WTC11 (cell line): ENCODE data around the gene SPACA5B. TPM values are rescaled to one million over a fixed set of nuclear protein-coding genes. Genes with fewer than 3 reads are reported as not detected.

Experiments used
- ATAC-seq: fragments of 200-7000 bp; cut with Tn5 transposase; 2 replicates; pipeline ENCODE4 v1.10.0; 2021; ENCODE audit warnings: mild to moderate bottlenecking, moderate library complexity
- CTCF ChIA-PET: fragments of 300-600 bp; sonication (Branson Sonifier 250); formaldehyde crosslinking; loops from one replicate; lab custom pipeline; 2021; ENCODE audit warnings: antibody characterized with exemption; lab: Charles Lee
- POLR2A ChIA-PET: fragments of 350-600 bp; sonication (Branson Sonifier 250); formaldehyde crosslinking; loops from one replicate; lab custom pipeline; 2021; ENCODE audit warnings: antibody characterized with exemption; lab: Charles Lee
- DNase-seq: peaks from one replicate; pipeline ENCODE4 v3.0.0; 2021; ENCODE audit warnings: low spot score
- H3K27ac Mint-ChIP-seq: 2 replicates; pipeline ENCODE4 v1.8.0; 2021; ENCODE audit warnings: mixed read lengths
- H3K27me3 Mint-ChIP-seq: 2 replicates; pipeline ENCODE4 v1.8.0; 2021; ENCODE audit warnings: low read depth, mild to moderate bottlenecking, moderate library complexity, mixed read lengths
- H3K36me3 Mint-ChIP-seq: 2 replicates; pipeline ENCODE4 v1.8.0; 2021; ENCODE audit warnings: mixed read lengths
- H3K4me1 Mint-ChIP-seq: 2 replicates; pipeline ENCODE4 v1.8.0; 2022; ENCODE audit warnings: mixed read lengths
- H3K4me3 Mint-ChIP-seq: 2 replicates; pipeline ENCODE4 v1.8.0; 2021; ENCODE audit warnings: mild to moderate bottlenecking, moderate library complexity, mixed read lengths
- H3K9me3 Mint-ChIP-seq: 2 replicates; pipeline ENCODE4 v1.8.0; 2021; ENCODE audit warnings: mixed read lengths
- GABPB1 ChIP-seq: sonication (generic); formaldehyde crosslinking; IDR thresholded peaks from 2 replicates; pipeline ENCODE4 v1.8.1; 2023; ENCODE audit warnings: mild to moderate bottlenecking, missing genetic modification reagents
- IRF2 ChIP-seq: sonication (generic); formaldehyde crosslinking; IDR thresholded peaks from 2 replicates; pipeline ENCODE4 v1.8.0; 2022; ENCODE audit warnings: low read depth, missing genetic modification reagents, borderline replicate concordance
- MXD4 ChIP-seq: fragments of 250-450 bp; sonication (Bioruptor Pico); IDR thresholded peaks from 2 replicates; pipeline ENCODE4 v1.8.0; 2021; ENCODE audit warnings: mild to moderate bottlenecking, moderate library complexity, borderline replicate concordance
- NFYB ChIP-seq: sonication (generic); formaldehyde crosslinking; conservative IDR thresholded peaks from 2 replicates; pipeline ENCODE4 v1.8.0; 2022; ENCODE audit warnings: low read depth, missing genetic modification reagents
- NR3C1 ChIP-seq: sonication (generic); formaldehyde crosslinking; conservative IDR thresholded peaks from 2 replicates; pipeline ENCODE4 v1.8.1; 2023; ENCODE audit warnings: low read depth, mild to moderate bottlenecking, missing genetic modification reagents
- OVOL2 ChIP-seq: fragments of 250-450 bp; sonication (Bioruptor Pico); IDR thresholded peaks from 2 replicates; pipeline ENCODE4 v1.9.0; 2021; ENCODE audit warnings: mild to moderate bottlenecking, borderline replicate concordance
- TEAD1 ChIP-seq: sonication (generic); formaldehyde crosslinking; IDR thresholded peaks from 2 replicates; pipeline ENCODE4 v1.8.0; 2022; ENCODE audit warnings: mild to moderate bottlenecking, missing genetic modification reagents
- ZNF232 ChIP-seq: sonication (generic); formaldehyde crosslinking; IDR thresholded peaks from 2 replicates; pipeline ENCODE4 v1.8.0; 2022; ENCODE audit warnings: mild to moderate bottlenecking, missing genetic modification reagents
- ZNF263 ChIP-seq: sonication (generic); formaldehyde crosslinking; IDR thresholded peaks from 2 replicates; pipeline ENCODE4 v1.8.1; 2022; ENCODE audit warnings: low read depth, mild to moderate bottlenecking, moderate library complexity, missing genetic modification reagents
- total RNA-seq: library from RNA; stranded (reverse); gene quantifications from 3 replicates; pipeline ENCODE4 v1.2.3, GENCODE V29; 2021
- TF ChIP-seq, protein P1 (sequence below): sonication (generic); formaldehyde crosslinking; IDR thresholded peaks from 2 replicates; pipeline ENCODE4 v1.8.1; 2023; ENCODE audit warnings: mild to moderate bottlenecking, missing genetic modification reagents, moderate library complexity
- TF ChIP-seq, protein P2 (sequence below): fragments of 250-450 bp; sonication (Bioruptor Pico); IDR thresholded peaks from 2 replicates; pipeline ENCODE4 v2.1.2; 2022; ENCODE audit warnings: mild to moderate bottlenecking, moderate library complexity
- TF ChIP-seq, protein P3 (sequence below): sonication (generic); formaldehyde crosslinking; IDR thresholded peaks from 2 replicates; pipeline ENCODE4 v1.8.1; 2022; ENCODE audit warnings: mild to moderate bottlenecking, missing genetic modification reagents, moderate library complexity, borderline replicate concordance
- TF ChIP-seq, protein P4 (sequence below): sonication (generic); formaldehyde crosslinking; IDR thresholded peaks from 2 replicates; pipeline ENCODE4 v1.8.0; 2022; ENCODE audit warnings: mild to moderate bottlenecking, missing genetic modification reagents
- TF ChIP-seq, protein P5 (sequence below): fragments of 250-450 bp; sonication (Bioruptor Pico); IDR thresholded peaks from 2 replicates; pipeline ENCODE4 v1.9.0; 2021; ENCODE audit warnings: mild to moderate bottlenecking
- TF ChIP-seq, protein P6 (sequence below): fragments of 200-600 bp; IDR thresholded peaks from 2 replicates; pipeline ENCODE4 v1.8.0; 2022; ENCODE audit warnings: antibody characterized with exemption
- TF ChIP-seq, protein P7 (sequence below): sonication (generic); formaldehyde crosslinking; IDR thresholded peaks from 2 replicates; pipeline ENCODE4 v1.8.1; 2022; ENCODE audit warnings: low read depth, mild to moderate bottlenecking, moderate library complexity, missing genetic modification reagents, borderline replicate concordance
- TF ChIP-seq, protein P8 (sequence below): sonication (generic); formaldehyde crosslinking; IDR thresholded peaks from 2 replicates; pipeline ENCODE4 v1.8.1; 2023; ENCODE audit warnings: mild to moderate bottlenecking, missing genetic modification reagents
- TF ChIP-seq, protein P9 (sequence below): fragments of 250-450 bp; sonication (Bioruptor Pico); IDR thresholded peaks from 2 replicates; pipeline ENCODE4 v1.9.0; 2021; ENCODE audit warnings: moderate library complexity, mild to moderate bottlenecking, inconsistent platforms, borderline replicate concordance
- TF ChIP-seq, protein P10 (sequence below): sonication (generic); formaldehyde crosslinking; conservative IDR thresholded peaks from 2 replicates; pipeline ENCODE4 v1.8.1; 2022; ENCODE audit warnings: mild to moderate bottlenecking, missing genetic modification reagents

SPACA5B gene
- total RNA-seq, 1 experiment from 2014 or later: not detected

DNA sequence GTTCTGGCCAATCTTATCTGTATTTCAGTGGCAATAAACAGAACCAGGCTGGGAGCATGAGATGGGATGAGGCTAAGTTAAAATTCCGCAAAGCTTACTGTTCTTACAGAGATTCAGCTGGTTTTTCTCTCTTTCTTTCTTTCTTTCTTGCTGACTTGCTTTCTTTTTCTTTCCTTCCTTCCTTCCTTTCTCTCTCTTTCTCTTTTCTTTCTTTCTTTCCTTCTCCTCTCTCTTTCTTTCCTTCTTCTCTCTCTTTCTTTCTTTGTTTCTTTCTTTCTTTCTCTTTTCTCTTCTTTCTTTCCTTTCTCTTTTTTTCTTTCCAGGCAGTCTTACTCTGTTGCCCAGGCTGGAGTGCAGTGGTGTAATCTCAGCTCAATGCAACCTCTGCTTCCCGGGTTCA lies 24.4 kb downstream of the SPACA5B start:
- no peaks in the 10 kb centered on the region for H3K36me3 Mint-ChIP-seq
- no peaks in the 10 kb centered on the region for H3K4me1 Mint-ChIP-seq
- DNase-seq: no peak
- TF ChIP-seq, protein P1, sequence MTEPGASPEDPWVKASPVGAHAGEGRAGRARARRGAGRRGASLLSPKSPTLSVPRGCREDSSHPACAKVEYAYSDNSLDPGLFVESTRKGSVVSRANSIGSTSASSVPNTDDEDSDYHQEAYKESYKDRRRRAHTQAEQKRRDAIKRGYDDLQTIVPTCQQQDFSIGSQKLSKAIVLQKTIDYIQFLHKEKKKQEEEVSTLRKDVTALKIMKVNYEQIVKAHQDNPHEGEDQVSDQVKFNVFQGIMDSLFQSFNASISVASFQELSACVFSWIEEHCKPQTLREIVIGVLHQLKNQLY (CRISPR knock-in tag): no peak
- TF ChIP-seq, protein P2, sequence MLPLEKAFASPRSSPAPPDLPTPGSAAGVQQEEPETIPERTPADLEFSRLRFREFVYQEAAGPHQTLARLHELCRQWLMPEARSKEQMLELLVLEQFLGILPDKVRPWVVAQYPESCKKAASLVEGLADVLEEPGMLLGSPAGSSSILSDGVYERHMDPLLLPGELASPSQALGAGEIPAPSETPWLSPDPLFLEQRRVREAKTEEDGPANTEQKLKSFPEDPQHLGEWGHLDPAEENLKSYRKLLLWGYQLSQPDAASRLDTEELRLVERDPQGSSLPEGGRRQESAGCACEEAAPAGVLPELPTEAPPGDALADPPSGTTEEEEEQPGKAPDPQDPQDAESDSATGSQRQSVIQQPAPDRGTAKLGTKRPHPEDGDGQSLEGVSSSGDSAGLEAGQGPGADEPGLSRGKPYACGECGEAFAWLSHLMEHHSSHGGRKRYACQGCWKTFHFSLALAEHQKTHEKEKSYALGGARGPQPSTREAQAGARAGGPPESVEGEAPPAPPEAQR (CRISPR knock-in tag): no peak
- TF ChIP-seq GABPB1 (no peak), NR3C1 (CRISPR knock-in tag) (no peak), MXD4 (CRISPR knock-in tag) (no peak), ZNF263 (CRISPR knock-in tag) (no peak), ZNF232 (no peak)
- TF ChIP-seq, protein P3, sequence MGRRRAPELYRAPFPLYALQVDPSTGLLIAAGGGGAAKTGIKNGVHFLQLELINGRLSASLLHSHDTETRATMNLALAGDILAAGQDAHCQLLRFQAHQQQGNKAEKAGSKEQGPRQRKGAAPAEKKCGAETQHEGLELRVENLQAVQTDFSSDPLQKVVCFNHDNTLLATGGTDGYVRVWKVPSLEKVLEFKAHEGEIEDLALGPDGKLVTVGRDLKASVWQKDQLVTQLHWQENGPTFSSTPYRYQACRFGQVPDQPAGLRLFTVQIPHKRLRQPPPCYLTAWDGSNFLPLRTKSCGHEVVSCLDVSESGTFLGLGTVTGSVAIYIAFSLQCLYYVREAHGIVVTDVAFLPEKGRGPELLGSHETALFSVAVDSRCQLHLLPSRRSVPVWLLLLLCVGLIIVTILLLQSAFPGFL (CRISPR knock-in tag): no peak
- TF ChIP-seq, protein P4, sequence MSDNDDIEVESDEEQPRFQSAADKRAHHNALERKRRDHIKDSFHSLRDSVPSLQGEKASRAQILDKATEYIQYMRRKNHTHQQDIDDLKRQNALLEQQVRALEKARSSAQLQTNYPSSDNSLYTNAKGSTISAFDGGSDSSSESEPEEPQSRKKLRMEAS (CRISPR knock-in tag): no peak
- TF ChIP-seq, protein P5, sequence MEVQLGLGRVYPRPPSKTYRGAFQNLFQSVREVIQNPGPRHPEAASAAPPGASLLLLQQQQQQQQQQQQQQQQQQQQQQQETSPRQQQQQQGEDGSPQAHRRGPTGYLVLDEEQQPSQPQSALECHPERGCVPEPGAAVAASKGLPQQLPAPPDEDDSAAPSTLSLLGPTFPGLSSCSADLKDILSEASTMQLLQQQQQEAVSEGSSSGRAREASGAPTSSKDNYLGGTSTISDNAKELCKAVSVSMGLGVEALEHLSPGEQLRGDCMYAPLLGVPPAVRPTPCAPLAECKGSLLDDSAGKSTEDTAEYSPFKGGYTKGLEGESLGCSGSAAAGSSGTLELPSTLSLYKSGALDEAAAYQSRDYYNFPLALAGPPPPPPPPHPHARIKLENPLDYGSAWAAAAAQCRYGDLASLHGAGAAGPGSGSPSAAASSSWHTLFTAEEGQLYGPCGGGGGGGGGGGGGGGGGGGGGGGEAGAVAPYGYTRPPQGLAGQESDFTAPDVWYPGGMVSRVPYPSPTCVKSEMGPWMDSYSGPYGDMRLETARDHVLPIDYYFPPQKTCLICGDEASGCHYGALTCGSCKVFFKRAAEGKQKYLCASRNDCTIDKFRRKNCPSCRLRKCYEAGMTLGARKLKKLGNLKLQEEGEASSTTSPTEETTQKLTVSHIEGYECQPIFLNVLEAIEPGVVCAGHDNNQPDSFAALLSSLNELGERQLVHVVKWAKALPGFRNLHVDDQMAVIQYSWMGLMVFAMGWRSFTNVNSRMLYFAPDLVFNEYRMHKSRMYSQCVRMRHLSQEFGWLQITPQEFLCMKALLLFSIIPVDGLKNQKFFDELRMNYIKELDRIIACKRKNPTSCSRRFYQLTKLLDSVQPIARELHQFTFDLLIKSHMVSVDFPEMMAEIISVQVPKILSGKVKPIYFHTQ (CRISPR knock-in tag): no peak
- ChIA-PET POLR2A (no interaction called here), CTCF (no interaction called here)
- H3K4me3 Mint-ChIP-seq: no peak overlapping the region
- H3K27me3 Mint-ChIP-seq: no peaks in the 10 kb centered on the region; the same call in 1 of the 2 replicates
- ATAC-seq: no peak
- no peak overlapping the region for H3K27ac Mint-ChIP-seq
- H3K9me3 Mint-ChIP-seq: no peaks in the 10 kb centered on the region

DNA sequence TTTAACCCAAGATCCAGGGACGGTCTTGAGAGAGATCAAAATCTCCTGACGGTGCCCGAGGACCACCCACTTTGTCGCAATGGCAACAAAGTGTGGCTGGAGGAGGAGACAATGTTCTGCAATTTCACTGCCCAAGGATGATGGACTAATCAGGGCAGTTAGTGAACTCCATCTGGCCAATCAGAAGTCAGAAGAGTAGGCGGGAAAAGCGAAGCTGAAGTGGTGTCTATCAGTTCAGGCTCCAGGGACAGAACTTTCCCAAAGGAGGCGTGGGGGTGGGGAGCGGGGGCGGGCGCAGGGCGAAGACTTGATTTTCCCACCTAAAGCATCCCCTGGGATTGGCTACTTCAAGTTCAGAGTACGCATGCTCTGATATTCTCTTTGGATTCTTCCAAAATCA lies 25.6 kb downstream of the SPACA5B start:
- no peaks in the 10 kb centered on the region for H3K4me1 Mint-ChIP-seq
- ChIA-PET POLR2A (no interaction called here), CTCF (no interaction called here)
- H3K9me3 Mint-ChIP-seq: no peaks in the 10 kb centered on the region
- no peak overlapping the region for H3K4me3 Mint-ChIP-seq
- no peaks in the 10 kb centered on the region for H3K36me3 Mint-ChIP-seq
- ATAC-seq: no peak
- no peaks in the 10 kb centered on the region; the same call in 1 of the 2 replicates for H3K27me3 Mint-ChIP-seq
- TF ChIP-seq NFYB (CRISPR knock-in tag) (no peak), NR3C1 (CRISPR knock-in tag) (no peak)
- TF ChIP-seq, protein P6, sequence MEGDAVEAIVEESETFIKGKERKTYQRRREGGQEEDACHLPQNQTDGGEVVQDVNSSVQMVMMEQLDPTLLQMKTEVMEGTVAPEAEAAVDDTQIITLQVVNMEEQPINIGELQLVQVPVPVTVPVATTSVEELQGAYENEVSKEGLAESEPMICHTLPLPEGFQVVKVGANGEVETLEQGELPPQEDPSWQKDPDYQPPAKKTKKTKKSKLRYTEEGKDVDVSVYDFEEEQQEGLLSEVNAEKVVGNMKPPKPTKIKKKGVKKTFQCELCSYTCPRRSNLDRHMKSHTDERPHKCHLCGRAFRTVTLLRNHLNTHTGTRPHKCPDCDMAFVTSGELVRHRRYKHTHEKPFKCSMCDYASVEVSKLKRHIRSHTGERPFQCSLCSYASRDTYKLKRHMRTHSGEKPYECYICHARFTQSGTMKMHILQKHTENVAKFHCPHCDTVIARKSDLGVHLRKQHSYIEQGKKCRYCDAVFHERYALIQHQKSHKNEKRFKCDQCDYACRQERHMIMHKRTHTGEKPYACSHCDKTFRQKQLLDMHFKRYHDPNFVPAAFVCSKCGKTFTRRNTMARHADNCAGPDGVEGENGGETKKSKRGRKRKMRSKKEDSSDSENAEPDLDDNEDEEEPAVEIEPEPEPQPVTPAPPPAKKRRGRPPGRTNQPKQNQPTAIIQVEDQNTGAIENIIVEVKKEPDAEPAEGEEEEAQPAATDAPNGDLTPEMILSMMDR: no peak
- no peak overlapping the region for H3K27ac Mint-ChIP-seq
- DNase-seq: no peak

DNA sequence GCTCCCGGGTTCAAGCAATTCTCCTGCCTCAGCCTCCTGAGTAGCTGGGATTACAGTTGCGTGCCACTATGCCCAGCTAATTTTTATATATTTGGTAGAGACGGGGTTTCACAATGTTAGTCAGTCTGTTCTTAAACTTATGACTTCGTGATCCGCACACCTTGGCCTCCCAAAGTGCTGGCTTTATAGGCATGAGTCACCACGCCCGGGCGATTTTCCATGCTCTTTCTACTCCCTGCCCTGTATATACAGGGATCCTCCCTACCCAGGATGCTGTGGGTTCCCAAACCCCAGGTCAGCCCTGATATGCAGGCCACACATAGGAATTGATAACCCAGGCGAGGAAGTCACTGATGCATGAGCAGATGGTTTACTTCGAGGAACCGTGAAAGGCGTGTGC lies 34.8 kb downstream of the SPACA5B start:
- ATAC-seq (no peak), DNase-seq (no peak)
- H3K27me3 Mint-ChIP-seq: peaks cover 3% of the 10 kb centered on the region
- ChIA-PET CTCF (no interaction called here), POLR2A (no interaction called here)
- no peaks in the 10 kb centered on the region; the same call in 1 of the 2 replicates for H3K4me1 Mint-ChIP-seq
- H3K9me3 Mint-ChIP-seq: no peaks in the 10 kb centered on the region; the same call in 1 of the 2 replicates
- no peak overlapping the region for H3K4me3 Mint-ChIP-seq
- no peaks in the 10 kb centered on the region for H3K36me3 Mint-ChIP-seq
- TF ChIP-seq OVOL2 (CRISPR knock-in tag) (no peak), IRF2 (CRISPR knock-in tag) (no peak), TEAD1 (CRISPR knock-in tag) (no peak)
- TF ChIP-seq, protein P7, sequence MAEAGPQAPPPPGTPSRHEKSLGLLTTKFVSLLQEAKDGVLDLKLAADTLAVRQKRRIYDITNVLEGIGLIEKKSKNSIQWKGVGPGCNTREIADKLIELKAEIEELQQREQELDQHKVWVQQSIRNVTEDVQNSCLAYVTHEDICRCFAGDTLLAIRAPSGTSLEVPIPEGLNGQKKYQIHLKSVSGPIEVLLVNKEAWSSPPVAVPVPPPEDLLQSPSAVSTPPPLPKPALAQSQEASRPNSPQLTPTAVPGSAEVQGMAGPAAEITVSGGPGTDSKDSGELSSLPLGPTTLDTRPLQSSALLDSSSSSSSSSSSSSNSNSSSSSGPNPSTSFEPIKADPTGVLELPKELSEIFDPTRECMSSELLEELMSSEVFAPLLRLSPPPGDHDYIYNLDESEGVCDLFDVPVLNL (CRISPR knock-in tag): no peak
- TF ChIP-seq, protein P8, sequence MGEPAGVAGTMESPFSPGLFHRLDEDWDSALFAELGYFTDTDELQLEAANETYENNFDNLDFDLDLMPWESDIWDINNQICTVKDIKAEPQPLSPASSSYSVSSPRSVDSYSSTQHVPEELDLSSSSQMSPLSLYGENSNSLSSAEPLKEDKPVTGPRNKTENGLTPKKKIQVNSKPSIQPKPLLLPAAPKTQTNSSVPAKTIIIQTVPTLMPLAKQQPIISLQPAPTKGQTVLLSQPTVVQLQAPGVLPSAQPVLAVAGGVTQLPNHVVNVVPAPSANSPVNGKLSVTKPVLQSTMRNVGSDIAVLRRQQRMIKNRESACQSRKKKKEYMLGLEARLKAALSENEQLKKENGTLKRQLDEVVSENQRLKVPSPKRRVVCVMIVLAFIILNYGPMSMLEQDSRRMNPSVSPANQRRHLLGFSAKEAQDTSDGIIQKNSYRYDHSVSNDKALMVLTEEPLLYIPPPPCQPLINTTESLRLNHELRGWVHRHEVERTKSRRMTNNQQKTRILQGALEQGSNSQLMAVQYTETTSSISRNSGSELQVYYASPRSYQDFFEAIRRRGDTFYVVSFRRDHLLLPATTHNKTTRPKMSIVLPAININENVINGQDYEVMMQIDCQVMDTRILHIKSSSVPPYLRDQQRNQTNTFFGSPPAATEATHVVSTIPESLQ: no peak
- TF ChIP-seq, protein P9, sequence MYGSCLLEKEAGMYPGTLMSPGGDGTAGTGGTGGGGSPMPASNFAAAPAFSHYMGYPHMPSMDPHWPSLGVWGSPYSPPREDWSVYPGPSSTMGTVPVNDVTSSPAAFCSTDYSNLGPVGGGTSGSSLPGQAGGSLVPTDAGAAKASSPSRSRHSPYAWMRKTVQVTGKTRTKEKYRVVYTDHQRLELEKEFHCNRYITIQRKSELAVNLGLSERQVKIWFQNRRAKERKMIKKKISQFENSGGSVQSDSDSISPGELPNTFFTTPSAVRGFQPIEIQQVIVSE: no peak
- TF ChIP-seq, protein P10, sequence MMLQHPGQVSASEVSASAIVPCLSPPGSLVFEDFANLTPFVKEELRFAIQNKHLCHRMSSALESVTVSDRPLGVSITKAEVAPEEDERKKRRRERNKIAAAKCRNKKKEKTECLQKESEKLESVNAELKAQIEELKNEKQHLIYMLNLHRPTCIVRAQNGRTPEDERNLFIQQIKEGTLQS (CRISPR knock-in tag): no peak
- no peak overlapping the region for H3K27ac Mint-ChIP-seq
